ENCODE results near the gene ITGA8. TPM values are rescaled to one million over a fixed set of nuclear protein-coding genes. Genes with fewer than 3 reads are reported as not detected.

ITGA8 gene
- total RNA-seq, 1 experiment from 2014 or later, result 0.02 TPM

DNA sequence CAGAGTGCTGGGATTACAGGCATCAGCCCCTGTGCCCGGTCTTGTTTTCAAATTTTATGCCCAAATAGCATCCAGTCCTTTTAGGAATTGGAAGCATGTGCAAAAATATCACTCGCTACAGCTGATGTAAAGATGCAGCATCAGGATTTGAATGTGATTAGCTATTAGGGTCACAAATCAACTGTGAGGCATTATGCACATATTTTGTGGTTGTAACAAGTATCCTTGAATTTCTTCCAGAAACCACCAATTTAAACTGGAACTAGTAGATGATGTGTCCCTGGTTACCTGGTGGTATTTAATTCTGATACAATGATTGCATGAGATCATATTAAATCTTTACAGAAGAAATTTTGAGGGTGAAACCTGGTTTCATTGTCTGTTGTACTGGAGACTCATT is 41.0 kb upstream of the ITGA8 start:
- POLR2A ChIA-PET, result no interaction called here
- Histone ChIP-seq H3K4me1 (ENCODE audit: control insufficient read depth in 1 of 2, insufficient read depth in 2 of 2, low read length in 2 of 2) (no peaks in the 10 kb centered on the region), H3K9me2 (ENCODE audit: insufficient read depth) (no peaks in the 10 kb centered on the region), H3K4me2 (ENCODE audit: low read length) (no peak overlapping the region), H3K4me3 (replicated peaks in 1 of 2; ENCODE audit: low read depth in 1 of 2, low read length in 2 of 2) (no peak overlapping the region), H3K9ac (ENCODE audit: low read length) (no peak overlapping the region), H3K27ac (ENCODE audit: low read depth, low read length) (no peak overlapping the region), H4K20me1 (ENCODE audit: insufficient read depth) (no peaks in the 10 kb centered on the region), H3K36me3 (ENCODE audit: control insufficient read depth in 1 of 2, insufficient read depth in 2 of 2, low read length in 2 of 2) (no peaks in the 10 kb centered on the region), H3K27me3 (ENCODE audit: insufficient read depth, low read length) (peaks cover 6% of the 10 kb centered on the region; the same call in 1 of the 2 replicates), H2AFZ (ENCODE audit: low read depth, low read length, poor library complexity, severe bottlenecking) (no peak overlapping the region), H3K79me2 (ENCODE audit: insufficient read depth, low read length) (no peaks in the 10 kb centered on the region), H3K9me3 (ENCODE audit: control insufficient read depth in 1 of 2, insufficient read depth in 1 of 2, low read depth in 1 of 2, low read length in 2 of 2) (no peaks in the 10 kb centered on the region)
- intact Hi-C loops (cut with micrococcal nuclease), result no loop called here
- ATAC-seq, result no peak
- no peak for DNase-seq (ENCODE audit: low read depth, low spot score)
- TF ChIP-seq SP1 (IDR thresholded peaks at IDR 0.05; ENCODE audit: low read depth) (no peak), EZH2 (IDR thresholded peaks at IDR 0.05) (no peak), JUND (IDR thresholded peaks at IDR 0.05) (no peak)
- no TSS peak for BruUV-seq (replicated peaks)
- RAD21 ChIA-PET (ENCODE audit: low non-redundant PET in 1 of 2, low total read pairs in 2 of 2, uncharacterized antibody in 2 of 2, unreplicated experiment in 2 of 2), result no interaction called here
- CTCF ChIA-PET, result no interaction called here

DNA sequence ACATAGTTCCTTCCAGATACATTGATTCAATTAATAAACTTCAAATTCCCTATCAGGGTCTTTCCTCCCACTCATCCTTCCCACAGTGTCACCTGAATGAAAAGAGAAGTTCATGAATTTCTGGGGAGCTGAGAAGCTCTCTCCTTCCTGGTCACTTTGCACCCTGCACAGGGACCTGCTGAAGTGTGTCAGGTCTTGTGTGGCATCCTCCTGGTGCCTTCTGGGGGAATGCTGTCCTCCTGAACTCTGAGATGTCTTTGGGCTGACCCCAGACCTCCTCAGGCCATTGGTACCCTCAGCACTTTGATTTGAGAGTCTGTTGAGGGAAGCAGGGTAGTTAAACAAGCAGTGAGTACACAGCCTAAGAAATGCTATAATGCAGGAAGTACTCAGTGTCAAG is 39.5 kb upstream of the ITGA8 start:
- Histone ChIP-seq H3K4me2 (ENCODE audit: low read length) (no peak overlapping the region), H3K9me3 (ENCODE audit: control insufficient read depth in 1 of 2, insufficient read depth in 1 of 2, low read depth in 1 of 2, low read length in 2 of 2) (no peaks in the 10 kb centered on the region), H3K9me2 (ENCODE audit: insufficient read depth) (no peaks in the 10 kb centered on the region), H2AFZ (ENCODE audit: low read depth, low read length, poor library complexity, severe bottlenecking) (no peak overlapping the region), H3K4me3 (replicated peaks in 1 of 2; ENCODE audit: low read depth in 1 of 2, low read length in 2 of 2) (no peak overlapping the region), H3K79me2 (ENCODE audit: insufficient read depth, low read length) (no peaks in the 10 kb centered on the region), H3K27ac (ENCODE audit: low read depth, low read length) (no peak overlapping the region), H4K20me1 (ENCODE audit: insufficient read depth) (no peaks in the 10 kb centered on the region), H3K9ac (ENCODE audit: low read length) (no peak overlapping the region), H3K4me1 (ENCODE audit: control insufficient read depth in 1 of 2, insufficient read depth in 2 of 2, low read length in 2 of 2) (no peaks in the 10 kb centered on the region), H3K27me3 (ENCODE audit: insufficient read depth, low read length) (peaks cover 14% of the 10 kb centered on the region; the same call in 1 of the 2 replicates), H3K36me3 (ENCODE audit: control insufficient read depth in 1 of 2, insufficient read depth in 2 of 2, low read length in 2 of 2) (no peaks in the 10 kb centered on the region)
- intact Hi-C loops (cut with micrococcal nuclease), result no loop called here
- TF ChIP-seq, protein P1, sequence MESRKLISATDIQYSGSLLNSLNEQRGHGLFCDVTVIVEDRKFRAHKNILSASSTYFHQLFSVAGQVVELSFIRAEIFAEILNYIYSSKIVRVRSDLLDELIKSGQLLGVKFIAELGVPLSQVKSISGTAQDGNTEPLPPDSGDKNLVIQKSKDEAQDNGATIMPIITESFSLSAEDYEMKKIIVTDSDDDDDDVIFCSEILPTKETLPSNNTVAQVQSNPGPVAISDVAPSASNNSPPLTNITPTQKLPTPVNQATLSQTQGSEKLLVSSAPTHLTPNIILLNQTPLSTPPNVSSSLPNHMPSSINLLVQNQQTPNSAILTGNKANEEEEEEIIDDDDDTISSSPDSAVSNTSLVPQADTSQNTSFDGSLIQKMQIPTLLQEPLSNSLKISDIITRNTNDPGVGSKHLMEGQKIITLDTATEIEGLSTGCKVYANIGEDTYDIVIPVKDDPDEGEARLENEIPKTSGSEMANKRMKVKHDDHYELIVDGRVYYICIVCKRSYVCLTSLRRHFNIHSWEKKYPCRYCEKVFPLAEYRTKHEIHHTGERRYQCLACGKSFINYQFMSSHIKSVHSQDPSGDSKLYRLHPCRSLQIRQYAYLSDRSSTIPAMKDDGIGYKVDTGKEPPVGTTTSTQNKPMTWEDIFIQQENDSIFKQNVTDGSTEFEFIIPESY (IDR thresholded peaks at IDR 0.05; ENCODE audit: extremely low read depth, insufficient replicate concordance, low read length), result no peak
- TF ChIP-seq EZH2phosphoT487 (IDR thresholded peaks at IDR 0.05; ENCODE audit: borderline replicate concordance) (no peak), SRF (IDR thresholded peaks at IDR 0.05; ENCODE audit: low read depth) (no peak), EZH2 (IDR thresholded peaks at IDR 0.05) (no peak), TCF7L2 (IDR thresholded peaks at IDR 0.05; ENCODE audit: borderline replicate concordance, extremely low read depth, insufficient read depth, insufficient read length) (no peak), FOSL1 (IDR thresholded peaks at IDR 0.05; ENCODE audit: low read depth) (no peak), YY1 (IDR thresholded peaks at IDR 0.05; ENCODE audit: extremely low read depth, insufficient replicate concordance, low read depth, low read length) (no peak), RAD21 (IDR thresholded peaks at IDR 0.05; ENCODE audit: low read depth) (no peak), SP1 (IDR thresholded peaks at IDR 0.05; ENCODE audit: low read depth) (no peak), POLR2AphosphoS5 (IDR thresholded peaks at IDR 0.05; ENCODE audit: low read depth, low read length) (no peak), JUND (IDR thresholded peaks at IDR 0.05) (no peak)
- ChIA-PET RAD21 (ENCODE audit: low non-redundant PET in 1 of 2, low total read pairs in 2 of 2, uncharacterized antibody in 2 of 2, unreplicated experiment in 2 of 2) (no interaction called here), CTCF (no interaction called here), POLR2A (no interaction called here)
- DNase-seq (ENCODE audit: low read depth, low spot score), result no peak
- no peak for ATAC-seq
- no TSS peak for BruUV-seq (replicated peaks)
